Stimulated activated CD4-positive, alpha-beta T cell treated with anti-CD3 and anti-CD28 coated beads, Interleukin-12 subunit alpha, Interleukin-12 subunit beta, amount 100 ng/mL, for 24 hours (primary cell): ENCODE results near the gene PKP3.
"Not testable (repeated sequence)": the region's sequence is repeated elsewhere in the genome, so short reads cannot be mapped to it uniquely, and the experiment has no call there.

ENCODE experiments used
- DNase-seq, 2 experiments: peaks; one replicate each; pipeline ENCODE4 v3.0.0-alpha.2; 2020; ENCODE audit warnings: low read depth in 2 of 2

PKP3 gene

DNA sequence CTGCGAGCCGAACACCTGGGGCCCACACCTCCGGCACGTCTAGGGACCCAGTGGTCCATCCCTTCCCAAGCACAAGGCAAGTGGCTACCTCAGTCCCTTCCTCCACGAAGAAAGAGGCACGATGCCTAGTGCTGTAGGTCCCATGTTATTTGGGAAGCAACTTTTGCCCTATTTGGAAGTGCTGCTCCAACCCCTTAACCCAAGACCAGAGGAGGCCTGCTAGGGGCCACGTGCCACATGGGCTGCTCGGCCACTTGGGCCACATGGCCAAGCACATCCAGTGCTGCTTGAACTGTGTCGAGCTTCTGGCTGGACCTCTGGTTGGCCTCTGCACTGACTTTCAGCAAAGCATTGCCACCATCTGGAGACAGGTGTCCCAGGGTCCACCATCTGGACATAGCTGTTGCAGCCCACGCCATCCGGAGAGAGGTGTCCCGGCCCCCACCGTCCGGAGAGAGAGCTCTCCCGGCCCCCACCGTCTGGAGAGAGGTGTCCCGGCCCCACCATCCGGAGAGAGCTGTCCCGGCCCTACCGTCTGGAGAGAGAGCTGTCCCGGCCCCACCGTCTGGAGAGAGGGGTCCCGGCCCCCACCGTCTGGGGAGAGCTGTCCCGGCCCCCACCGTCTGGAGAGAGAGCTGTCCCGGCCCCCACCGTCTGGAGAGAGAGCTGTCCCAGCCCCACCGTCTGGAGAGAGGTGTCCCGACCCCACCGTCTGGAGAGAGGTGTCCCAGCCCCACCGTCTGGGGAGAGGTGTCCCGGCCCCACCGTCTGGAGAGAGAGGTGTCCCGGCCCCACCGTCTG is 31.2 kb upstream of the PKP3 start:
- no peak for DNase-seq

DNA sequence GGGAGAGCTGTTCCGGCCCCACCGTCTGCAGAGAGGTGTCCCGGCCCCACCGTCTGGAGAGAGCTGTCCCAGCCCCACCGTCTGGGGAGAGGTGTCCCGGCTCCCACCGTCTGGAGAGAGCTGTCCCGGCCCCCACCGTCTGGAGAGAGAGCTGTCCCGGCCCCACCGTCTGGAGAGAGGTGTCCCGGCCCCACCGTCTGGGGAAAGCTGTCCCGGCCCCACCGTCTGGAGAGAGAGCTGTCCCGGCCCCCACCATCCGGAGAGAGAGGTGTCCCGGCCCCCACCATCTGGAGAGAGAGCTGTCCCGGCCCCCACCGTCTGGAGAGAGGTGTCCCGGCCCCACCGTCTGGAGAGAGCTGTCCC is 30.6 kb upstream of the PKP3 start:
- DNase-seq = not testable (repeated sequence)

DNA sequence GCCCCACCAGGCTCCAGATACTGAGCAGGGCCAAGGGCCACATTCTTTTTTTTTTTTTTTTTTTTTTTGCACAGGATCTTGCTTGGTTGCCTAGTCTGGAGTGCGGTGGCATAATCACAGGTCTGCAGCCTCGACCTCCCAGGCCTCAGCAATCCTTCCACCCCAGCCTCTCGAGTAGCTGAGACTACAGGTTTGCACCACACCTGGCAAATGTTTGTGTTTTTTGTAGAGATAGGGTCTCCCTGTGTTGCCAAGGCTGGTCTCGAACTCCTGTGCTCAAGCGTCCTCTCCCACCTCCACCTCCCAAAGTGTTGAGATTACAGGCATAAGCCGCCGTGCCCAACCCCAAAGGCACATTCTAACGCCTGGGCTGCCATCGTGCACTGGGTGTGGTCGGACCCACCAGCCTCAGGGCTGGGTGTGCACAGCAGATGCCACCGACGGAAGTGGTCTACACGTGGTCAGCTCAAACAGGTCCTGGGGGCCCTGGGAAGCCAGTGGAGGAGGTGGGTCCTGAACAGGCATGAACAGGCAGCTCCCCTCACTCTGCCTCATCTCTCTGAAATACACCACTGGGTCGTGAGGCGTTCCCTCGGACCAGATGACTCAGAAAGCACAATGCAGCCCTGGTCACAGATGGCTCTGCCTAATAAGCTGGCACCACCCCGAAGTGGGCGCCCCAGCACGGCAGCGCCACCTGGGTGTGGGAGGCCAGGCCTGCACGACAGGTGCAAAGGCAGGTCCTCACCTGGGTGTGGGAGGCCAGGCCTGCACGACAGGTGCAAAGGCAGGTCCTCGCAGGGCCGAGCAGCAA is 29.9 kb upstream of the PKP3 start:
- DNase-seq = peak; percentile 22 to 23

DNA sequence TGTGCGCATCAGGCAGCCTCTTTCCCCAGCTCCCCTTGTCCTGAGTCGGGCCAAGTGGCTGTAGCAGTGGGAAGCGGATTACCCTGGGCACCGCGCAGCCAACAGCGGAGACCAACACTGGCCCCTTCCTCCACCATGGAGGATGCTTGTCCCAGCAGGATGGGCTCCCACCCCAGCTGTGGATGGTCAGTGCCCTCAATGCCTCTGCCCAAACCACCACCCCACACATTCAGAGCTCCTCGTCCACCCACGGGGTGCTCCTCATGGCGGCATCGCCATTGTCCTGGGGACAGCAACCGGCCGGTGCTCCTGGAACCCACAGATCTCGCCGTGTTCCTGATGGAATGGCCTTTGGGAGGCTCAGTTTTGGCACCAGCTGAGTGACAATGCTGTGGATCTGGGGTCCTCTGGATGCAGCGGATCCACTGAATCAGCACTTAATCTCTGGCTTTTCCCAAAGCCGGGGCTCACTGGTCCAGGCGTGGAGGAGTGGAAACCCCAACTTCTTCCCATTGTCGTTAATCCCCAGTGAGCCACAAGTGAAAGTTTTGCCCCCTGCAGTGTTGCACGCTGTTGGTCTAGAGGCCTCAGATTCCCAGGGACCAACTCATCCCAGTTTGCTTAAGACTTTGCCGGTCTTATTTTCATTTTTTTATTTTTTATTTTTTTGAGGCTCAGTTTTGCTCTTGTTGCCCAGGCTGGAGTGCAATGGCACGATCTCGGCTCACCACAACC is 28.9 kb upstream of the PKP3 start:
- DNase-seq = no peak

DNA sequence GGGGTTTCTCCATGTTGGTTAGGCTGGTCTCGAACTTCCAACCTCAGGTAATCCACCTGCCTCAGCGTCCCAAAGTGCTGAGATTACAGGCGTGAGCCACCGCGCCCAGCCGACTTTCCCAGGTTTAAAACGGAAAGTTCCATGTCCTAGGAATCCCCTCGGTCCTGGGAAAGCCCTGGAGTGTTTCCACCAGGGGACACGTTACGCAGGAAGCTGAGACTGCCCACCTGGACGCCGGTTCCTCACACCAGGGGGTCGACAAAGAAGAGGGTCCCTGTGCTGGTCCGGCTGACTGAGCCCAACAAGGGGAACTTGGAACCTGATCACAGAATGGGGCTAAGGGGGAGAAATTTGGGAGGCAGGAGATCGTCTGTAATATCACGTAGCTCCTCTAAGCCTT is 28.2 kb upstream of the PKP3 start:
- DNase-seq = no peak

- DNase-seq = no peak
These were observed 26.0 kb upstream of the PKP3 start for GRCh38 chr11:367956-368413.

DNA sequence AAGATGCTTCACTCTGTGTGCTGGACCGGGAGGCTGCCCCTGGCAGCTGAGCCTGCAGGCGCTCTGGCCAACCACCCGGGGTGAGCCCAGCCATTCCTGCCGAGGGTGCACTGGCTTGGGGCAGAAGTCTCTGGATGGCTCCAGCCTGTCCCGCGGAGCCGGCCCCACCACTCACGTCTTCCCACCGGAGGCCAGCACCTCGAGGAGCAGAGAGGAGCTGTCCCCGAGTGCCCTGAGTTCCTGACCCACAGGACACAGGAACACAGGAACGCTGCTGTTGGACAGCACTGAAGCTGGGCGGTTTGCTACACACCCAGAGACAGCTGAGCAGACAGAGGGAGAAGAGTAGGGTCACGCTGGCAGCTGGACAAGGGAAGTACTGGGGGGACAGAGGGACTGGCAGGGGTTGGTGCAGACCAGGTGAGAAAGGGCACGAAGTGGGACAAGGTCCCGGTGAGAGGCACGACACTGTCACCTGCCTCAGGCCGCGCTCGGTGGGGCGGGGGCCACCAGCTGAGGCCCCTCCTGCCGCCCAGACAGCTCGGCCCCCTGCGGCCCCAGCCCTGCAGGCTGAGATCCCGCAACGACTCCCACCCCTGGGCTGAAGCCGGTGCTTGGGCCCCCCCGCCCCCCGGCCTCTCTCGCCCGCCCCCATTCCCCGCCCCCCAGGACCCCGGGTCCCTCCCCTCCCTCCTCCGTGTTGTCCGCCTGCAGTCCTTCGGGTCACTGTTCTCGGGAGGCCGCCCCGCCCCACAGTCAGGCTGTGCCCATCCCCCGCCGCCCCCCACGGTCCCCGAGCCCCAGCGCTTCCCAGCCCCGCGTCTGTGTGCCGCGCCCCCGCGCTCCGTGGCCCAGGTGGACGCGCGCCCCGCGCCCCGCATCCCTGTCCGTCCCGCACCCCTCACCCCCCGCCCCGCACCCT is 25.3 kb upstream of the PKP3 start:
- no peak for DNase-seq

- DNase-seq = peak in 1 of 2 experiments; percentile 20
These were observed 24.5 kb upstream of the PKP3 start, which contains the start of gene B4GALNT4 for GRCh38 chr11:369336-370018. Gene B4GALNT4, plus strand, starts transcription at chr11:369499. Its CDS starts 305 bp downstream, at chr11:369804.

GRCh38 chr11:370070-370941 is 23.7 kb upstream of the PKP3 start:
- DNase-seq = no peak

GRCh38 chr11:371051-371450 is 23.0 kb upstream of the PKP3 start:
- DNase-seq = no peak

DNA sequence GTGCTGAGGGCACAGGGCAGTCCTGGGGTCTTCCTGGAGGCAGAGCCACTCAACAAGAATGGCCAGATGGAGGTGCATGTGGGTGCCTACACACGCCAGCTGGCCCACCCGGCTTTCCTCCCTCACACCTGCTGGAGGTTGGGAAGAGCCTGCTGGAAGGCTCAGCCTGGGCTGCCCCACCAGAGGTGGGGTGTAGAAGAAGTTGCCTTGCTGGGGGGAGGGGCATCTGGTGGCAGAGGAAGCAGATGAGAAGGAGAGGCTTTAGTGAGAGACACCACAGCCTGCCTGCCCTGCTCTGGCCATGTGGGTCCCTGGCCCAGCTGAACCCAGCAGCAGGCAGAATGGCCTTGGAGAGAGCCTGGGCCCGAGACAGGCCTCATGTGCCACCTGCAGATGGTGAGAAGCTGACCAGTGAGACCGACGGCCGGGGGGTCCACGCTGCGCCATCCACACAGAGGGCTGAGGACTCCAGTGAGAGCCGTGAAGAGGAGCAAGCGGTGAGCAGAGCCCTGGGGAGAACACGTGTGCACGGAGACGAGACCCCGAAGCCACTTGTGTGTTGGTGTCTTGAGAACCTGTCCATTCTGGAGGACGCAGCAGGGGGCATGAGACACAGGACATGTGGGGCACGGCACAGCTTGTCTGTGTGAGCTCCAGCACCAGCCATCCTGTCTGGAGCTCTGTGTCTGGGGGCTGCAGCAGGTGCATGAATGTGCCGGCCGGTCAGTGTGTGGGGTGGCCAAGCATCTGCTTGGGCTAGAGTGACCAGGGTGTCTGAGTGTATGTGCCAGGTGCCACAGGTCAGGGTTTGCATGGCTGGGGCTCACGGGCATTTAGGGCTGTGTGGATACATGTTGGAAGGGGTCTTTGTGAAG is 22.1 kb upstream of the PKP3 start:
- no peak for DNase-seq

- no peak for DNase-seq
These were observed 20.9 kb upstream of the PKP3 start for GRCh38 chr11:372809-373715.

DNA sequence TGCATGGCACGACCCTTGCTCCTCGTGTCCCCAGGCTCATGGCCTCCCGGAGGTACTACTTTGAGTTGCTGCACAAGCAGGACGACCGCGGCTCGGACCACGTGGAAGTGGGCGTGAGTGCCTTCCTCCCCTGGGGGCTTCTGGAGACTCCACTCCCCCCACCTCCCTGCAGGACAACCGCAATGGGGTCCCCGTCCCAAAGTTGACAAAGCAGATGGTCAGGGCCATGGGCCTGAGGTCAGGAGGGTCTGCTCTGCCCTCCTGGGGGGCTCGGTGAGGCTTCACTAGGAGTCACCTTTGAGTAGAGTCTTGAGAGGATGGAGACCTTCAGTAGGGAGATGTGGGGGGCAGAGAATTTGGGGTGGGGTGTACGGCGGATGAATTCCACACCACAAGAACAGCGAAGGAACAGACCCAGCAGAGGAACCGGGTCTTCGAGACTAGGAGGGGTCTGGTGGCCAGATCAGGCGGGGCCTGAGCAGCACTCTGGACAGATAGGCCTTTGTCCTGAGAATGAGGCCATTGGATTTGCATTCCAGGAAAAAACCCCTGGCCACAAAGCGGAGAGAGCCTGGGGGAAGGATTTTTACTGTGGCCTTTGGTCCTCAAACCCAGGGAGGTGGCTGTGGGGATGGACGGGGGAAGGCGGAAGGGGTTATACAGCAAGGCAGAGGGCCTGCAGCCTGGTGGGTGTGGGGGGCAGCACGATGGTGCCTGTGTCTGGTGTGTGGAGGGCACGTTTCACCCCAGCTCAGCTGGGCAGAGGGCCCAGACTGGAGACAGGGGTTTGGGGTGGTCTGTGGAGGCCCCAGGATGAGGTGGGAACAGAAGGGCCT is 20.1 kb upstream of the PKP3 start:
- no peak for DNase-seq

GRCh38 chr11:375065-376025 is 18.7 kb upstream of the PKP3 start:
- no peak for DNase-seq

- no peak for DNase-seq
These were observed 17.4 kb upstream of the PKP3 start for GRCh38 chr11:376531-377173.
